ENCODE measurements around the gene C16orf95.

Gene C16orf95

GRCh38 chr16:87288753-87289362 lies 28.3 kb downstream of the C16orf95 start:
- Mint-ChIP-seq H3K27me3 (ENCODE audit: low read depth) (peaks cover 23% of the 10 kb centered on the region), H3K27ac (peak overlapping the region; percentile 28 to 89 (median 51)), H3K36me3 (ENCODE audit: low read depth) (peaks cover 17% of the 10 kb centered on the region), H3K4me3 (no peak overlapping the region), H3K9me3 (peaks cover 16% of the 10 kb centered on the region), H3K4me1 (peaks cover 8% of the 10 kb centered on the region)
- TF ChIP-seq CTCF (IDR thresholded peaks at IDR 0.05; ENCODE audit: unreplicated experiment in 3 of 3): no peak

GRCh38 chr16:87286839-87287626 lies 30.2 kb downstream of the C16orf95 start:
- H3K4me1 Mint-ChIP-seq: peaks cover 8% of the 10 kb centered on the region
- peaks cover 14% of the 10 kb centered on the region for H3K9me3 Mint-ChIP-seq
- no peak for TF ChIP-seq CTCF (IDR thresholded peaks at IDR 0.05; ENCODE audit: unreplicated experiment in 3 of 3)
- peaks cover 33% of the 10 kb centered on the region for H3K27me3 Mint-ChIP-seq (ENCODE audit: low read depth)
- H3K27ac Mint-ChIP-seq: no peak overlapping the region
- no peak overlapping the region for H3K4me3 Mint-ChIP-seq
- H3K36me3 Mint-ChIP-seq (ENCODE audit: low read depth): peaks cover 14% of the 10 kb centered on the region

GRCh38 chr16:87284183-87284582 lies 33.0 kb downstream of the C16orf95 start:
- Mint-ChIP-seq H3K36me3 (ENCODE audit: low read depth) (peaks cover 14% of the 10 kb centered on the region), H3K4me1 (peaks cover 6% of the 10 kb centered on the region), H3K9me3 (peaks cover 14% of the 10 kb centered on the region), H3K27me3 (ENCODE audit: low read depth) (peaks cover 49% of the 10 kb centered on the region), H3K27ac (no peak overlapping the region), H3K4me3 (no peak overlapping the region)
- no peak for TF ChIP-seq CTCF (IDR thresholded peaks at IDR 0.05; ENCODE audit: unreplicated experiment in 3 of 3)

- TF ChIP-seq CTCF (IDR thresholded peaks at IDR 0.05; ENCODE audit: unreplicated experiment in 3 of 3): no peak
- Mint-ChIP-seq H3K9me3 (peaks cover under 1% of the 10 kb centered on the region), H3K36me3 (ENCODE audit: low read depth) (no peaks in the 10 kb centered on the region), H3K27ac (peak overlapping the region in 1 of 3 experiments; percentile 27), H3K4me1 (peaks cover 25% of the 10 kb centered on the region), H3K27me3 (ENCODE audit: low read depth) (peaks cover 54% of the 10 kb centered on the region), H3K4me3 (no peak overlapping the region)
Measured at GRCh38 chr16:87279094-87279658, 38.0 kb downstream of the C16orf95 start.

- H3K9me3 Mint-ChIP-seq: no peaks in the 10 kb centered on the region
- H3K4me3 Mint-ChIP-seq: no peak overlapping the region
- H3K4me1 Mint-ChIP-seq: peaks cover 25% of the 10 kb centered on the region
- peak; percentile 92 to 96 (median 95) for TF ChIP-seq CTCF (IDR thresholded peaks at IDR 0.05; ENCODE audit: unreplicated experiment in 3 of 3)
- no peaks in the 10 kb centered on the region for H3K36me3 Mint-ChIP-seq (ENCODE audit: low read depth)
- peaks cover 49% of the 10 kb centered on the region for H3K27me3 Mint-ChIP-seq (ENCODE audit: low read depth)
- H3K27ac Mint-ChIP-seq: peak overlapping the region; percentile 27 to 73 (median 41)
Measured at GRCh38 chr16:87278191-87279093, 38.8 kb downstream of the C16orf95 start.

Measured in nephron (organoid).